Peyer's patch (tissue), 4 donors: ENCODE results near the gene ZBTB16.

Source experiments
- POLR2A ChIP-seq, 2 donors: fragments of 450-650 bp; IDR thresholded peaks; one replicate each; pipeline ENCODE4 v1.5.1; 2017; ENCODE audit warnings: antibody characterized with exemption in 2 of 2, mild to moderate bottlenecking in 2 of 2, moderate library complexity in 2 of 2
- TF ChIP-seq, protein P1 (sequence below), 6 experiments: fragments of 450-650 bp in 4 of 6; fragments of 200-600 bp in 2 of 6; sonication (generic) in 1 of 6; IDR thresholded peaks; one replicate each; pipeline ENCODE4 v1.5.1; 2017 to 2019; ENCODE audit warnings: antibody characterized with exemption in 6 of 6, mild to moderate bottlenecking in 3 of 6, moderate library complexity in 1 of 6

- TF ChIP-seq, protein P1, sequence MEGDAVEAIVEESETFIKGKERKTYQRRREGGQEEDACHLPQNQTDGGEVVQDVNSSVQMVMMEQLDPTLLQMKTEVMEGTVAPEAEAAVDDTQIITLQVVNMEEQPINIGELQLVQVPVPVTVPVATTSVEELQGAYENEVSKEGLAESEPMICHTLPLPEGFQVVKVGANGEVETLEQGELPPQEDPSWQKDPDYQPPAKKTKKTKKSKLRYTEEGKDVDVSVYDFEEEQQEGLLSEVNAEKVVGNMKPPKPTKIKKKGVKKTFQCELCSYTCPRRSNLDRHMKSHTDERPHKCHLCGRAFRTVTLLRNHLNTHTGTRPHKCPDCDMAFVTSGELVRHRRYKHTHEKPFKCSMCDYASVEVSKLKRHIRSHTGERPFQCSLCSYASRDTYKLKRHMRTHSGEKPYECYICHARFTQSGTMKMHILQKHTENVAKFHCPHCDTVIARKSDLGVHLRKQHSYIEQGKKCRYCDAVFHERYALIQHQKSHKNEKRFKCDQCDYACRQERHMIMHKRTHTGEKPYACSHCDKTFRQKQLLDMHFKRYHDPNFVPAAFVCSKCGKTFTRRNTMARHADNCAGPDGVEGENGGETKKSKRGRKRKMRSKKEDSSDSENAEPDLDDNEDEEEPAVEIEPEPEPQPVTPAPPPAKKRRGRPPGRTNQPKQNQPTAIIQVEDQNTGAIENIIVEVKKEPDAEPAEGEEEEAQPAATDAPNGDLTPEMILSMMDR (IDR thresholded peaks at IDR 0.05): no peak
- TF ChIP-seq POLR2A (IDR thresholded peaks at IDR 0.05): no peak
Measured at GRCh38 chr11:114269498-114269897, 210.0 kb downstream of the ZBTB16 start.
